ENCODE measurements around the gene PNPLA8.
"Not testable (repeated sequence)": the region's sequence is repeated elsewhere in the genome, so short reads cannot be mapped to it uniquely, and the experiment has no call there.

Gene PNPLA8

DNA sequence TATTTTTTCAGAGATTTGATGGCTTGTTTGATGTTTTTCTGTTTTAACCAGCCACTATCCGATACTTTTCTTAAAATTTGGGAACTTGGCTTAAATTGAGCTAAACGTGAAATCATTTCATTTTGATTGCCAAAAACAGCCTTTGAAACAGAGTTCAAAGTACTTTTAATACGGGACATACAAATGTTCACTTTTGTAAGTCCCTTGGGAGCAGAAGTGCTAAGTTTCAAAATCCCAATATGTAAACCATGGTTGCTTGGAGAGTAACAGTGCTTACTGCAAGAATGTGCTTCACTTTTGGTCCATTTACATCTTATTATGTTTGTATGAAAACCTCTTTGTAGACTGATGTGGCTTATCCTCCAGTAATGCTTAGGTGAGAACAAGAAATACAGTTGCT is 10.9 kb downstream of the PNPLA8 start:
- CTCF ChIA-PET: interaction anchor here (1.7 to 3.4 kb wide), 2 partner anchors 10 to 17 kb away, joined by 5 to 22 read pairs; partner anchors contain the start of gene PNPLA8
- H3K4me3 ChIP-seq (ENCODE audit: low read depth, low read length): no peak overlapping the region
- TF ChIP-seq, protein P1, sequence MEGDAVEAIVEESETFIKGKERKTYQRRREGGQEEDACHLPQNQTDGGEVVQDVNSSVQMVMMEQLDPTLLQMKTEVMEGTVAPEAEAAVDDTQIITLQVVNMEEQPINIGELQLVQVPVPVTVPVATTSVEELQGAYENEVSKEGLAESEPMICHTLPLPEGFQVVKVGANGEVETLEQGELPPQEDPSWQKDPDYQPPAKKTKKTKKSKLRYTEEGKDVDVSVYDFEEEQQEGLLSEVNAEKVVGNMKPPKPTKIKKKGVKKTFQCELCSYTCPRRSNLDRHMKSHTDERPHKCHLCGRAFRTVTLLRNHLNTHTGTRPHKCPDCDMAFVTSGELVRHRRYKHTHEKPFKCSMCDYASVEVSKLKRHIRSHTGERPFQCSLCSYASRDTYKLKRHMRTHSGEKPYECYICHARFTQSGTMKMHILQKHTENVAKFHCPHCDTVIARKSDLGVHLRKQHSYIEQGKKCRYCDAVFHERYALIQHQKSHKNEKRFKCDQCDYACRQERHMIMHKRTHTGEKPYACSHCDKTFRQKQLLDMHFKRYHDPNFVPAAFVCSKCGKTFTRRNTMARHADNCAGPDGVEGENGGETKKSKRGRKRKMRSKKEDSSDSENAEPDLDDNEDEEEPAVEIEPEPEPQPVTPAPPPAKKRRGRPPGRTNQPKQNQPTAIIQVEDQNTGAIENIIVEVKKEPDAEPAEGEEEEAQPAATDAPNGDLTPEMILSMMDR (IDR thresholded peaks at IDR 0.05; ENCODE audit: insufficient read depth, low read length, missing control alignments): no peak
- DNase-seq (ENCODE audit: low read depth, low spot score): no peak
- POLR2A ChIA-PET: no interaction called here

DNA sequence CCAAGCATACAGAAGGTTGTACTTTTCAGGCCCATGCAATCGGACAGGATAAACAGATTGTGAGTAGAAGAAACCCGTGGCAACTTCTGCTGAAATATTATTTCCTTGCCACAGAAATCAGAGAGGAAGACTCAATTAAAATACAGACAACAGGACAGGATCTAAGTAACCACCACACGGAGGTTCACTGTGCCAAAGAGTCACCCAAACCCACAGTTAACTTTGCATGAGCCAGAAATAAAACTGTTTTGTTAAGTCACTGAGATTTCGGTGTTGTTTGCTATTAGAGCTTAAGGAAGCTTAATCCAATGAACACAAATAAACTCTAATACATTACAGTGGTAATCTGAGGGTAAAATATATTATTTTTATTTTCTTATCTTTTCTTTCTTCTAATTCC is 14.0 kb downstream of the PNPLA8 start:
- no peak overlapping the region for H3K4me3 ChIP-seq (ENCODE audit: low read depth, low read length)
- TF ChIP-seq, protein P1 (IDR thresholded peaks at IDR 0.05; ENCODE audit: insufficient read depth, low read length, missing control alignments): no peak
- ChIA-PET POLR2A (no interaction called here), CTCF (interaction anchor here (3.4 kb wide), 1 partner anchor 14 kb away, joined by 22 read pairs; no protein-coding TSS in a partner anchor)
- no peak for DNase-seq (ENCODE audit: low read depth, low spot score)

DNA sequence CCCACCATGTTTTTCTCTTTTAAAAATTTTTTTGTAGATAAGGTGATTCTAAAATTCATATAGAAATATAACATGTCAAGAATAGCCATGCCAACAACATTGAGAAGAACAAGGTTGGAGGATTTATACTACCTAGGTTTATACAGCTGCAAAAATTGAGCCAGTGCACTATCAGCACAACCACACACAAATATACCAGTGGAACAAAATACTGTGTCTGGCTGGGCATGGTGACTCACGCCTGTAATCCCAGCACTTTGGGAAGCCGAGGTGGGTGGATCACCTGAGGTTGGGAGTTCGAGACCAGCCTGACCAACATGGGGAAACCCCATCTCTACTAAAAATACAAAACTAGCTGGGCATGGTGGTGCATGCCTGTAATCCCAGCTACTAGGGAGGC is 21.4 kb downstream of the PNPLA8 start:
- H3K4me3 ChIP-seq (ENCODE audit: low read depth, low read length); DNase-seq (ENCODE audit: low read depth, low spot score); POLR2A ChIA-PET: not testable (repeated sequence)
- CTCF ChIA-PET: interaction anchor here (1.3 kb wide), 1 partner anchor 9 kb away, joined by 5 read pairs; no protein-coding TSS in a partner anchor

DNA sequence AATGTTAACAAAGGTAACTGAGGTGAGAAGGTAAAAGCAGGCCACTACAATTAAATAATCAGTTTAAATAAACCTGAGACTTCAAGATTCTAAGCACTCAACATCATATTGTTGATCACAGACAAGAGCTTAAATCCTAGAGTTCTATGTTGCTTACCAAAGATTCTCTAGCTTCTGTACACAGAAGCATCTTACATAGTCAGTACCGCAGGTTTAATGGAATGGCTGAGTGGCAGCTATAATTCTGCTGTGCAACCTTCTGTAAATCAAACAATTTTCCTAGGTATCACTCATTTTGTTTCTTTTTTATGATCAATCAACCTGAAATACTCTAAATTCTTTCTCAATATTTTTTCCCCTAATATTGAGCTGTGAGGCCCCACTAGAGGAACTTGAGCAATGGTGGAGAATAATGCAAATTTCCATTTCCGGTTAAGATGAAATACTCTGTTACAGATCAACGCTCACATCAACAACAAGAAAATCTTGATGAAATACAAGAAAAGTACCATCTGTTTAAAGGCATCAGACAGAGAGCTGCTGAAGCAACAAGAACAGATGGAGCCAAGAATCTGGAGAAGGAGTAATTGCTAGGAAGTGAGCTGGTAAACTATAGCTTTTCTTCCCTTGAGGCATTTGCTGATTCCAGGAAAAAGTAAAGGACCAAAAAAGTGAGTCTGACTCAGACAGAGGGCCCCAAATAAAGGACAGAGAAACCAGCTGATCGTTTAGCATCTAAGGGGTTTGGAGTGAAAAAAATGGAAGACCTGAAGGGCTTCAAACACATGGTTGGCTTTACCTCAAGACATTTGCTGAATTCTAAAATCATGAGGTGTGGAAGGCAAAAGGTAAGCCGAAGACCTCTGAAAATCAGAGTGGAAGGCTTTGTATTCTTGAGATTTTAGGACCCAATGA is 22.6 kb downstream of the PNPLA8 start:
- H3K4me3 ChIP-seq (ENCODE audit: low read depth, low read length): no peak overlapping the region
- ChIA-PET CTCF (interaction anchor here (0.8 to 1.3 kb wide), 4 partner anchors 8 to 362 kb away, joined by 3 to 5 read pairs (median 3); no protein-coding TSS in a partner anchor), POLR2A (no interaction called here)
- TF ChIP-seq, protein P1 (IDR thresholded peaks at IDR 0.05; ENCODE audit: insufficient read depth, low read length, missing control alignments): no peak
- DNase-seq (ENCODE audit: low read depth, low spot score): no peak

DNA sequence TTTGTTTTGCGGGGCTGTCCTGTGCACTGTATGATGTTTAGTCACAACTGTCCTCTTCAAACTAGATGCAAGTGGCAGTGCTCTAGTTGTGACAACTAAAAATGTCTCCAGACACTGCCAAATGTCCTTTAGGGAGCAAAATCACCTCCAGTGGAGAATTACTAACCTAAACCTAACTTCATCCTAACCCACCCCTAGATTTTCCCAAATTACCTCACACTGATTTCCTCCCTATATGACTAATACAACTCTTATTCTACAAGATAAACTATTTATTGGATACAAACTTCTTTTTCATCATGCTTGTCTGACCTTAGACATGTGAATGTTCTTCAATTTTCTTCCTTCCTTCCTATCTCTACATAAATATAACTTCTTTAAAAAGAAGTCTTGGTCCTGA is 26.4 kb downstream of the PNPLA8 start:
- TF ChIP-seq, protein P1 (IDR thresholded peaks at IDR 0.05; ENCODE audit: insufficient read depth, low read length, missing control alignments): no peak
- POLR2A ChIA-PET: no interaction called here
- CTCF ChIA-PET: interaction anchor here (1.0 to 5.8 kb wide), 6 partner anchors 8 to 314 kb away, joined by 3 to 66 read pairs (median 28); partner anchors contain the start of gene PNPLA8
- DNase-seq (ENCODE audit: low read depth, low spot score): no peak
- no peak overlapping the region for H3K4me3 ChIP-seq (ENCODE audit: low read depth, low read length)

DNA sequence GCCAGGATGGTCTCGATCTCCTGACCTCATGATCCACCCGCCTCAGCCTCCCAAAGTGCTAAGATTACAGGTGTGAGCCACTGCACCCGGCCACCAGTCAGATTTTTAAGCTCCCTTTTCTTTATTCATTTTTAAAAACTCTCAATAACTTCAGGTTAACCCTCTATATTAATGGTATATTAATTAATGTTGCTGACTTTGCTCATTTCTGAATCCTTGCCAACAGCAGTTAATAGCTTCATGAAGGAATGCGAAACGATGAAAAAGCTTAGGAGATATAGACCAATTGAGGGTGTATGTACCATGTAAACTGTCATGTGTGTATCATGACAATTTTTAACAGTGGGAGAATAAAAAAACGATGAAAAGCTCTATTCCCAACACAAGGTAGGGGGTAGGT is 27.5 kb downstream of the PNPLA8 start:
- CTCF ChIA-PET: interaction anchor here (1.0 to 6.6 kb wide), 10 partner anchors 9 to 320 kb away, joined by 3 to 103 read pairs (median 23); partner anchors contain the start of gene PNPLA8
- POLR2A ChIA-PET: no interaction called here
- TF ChIP-seq, protein P1 (IDR thresholded peaks at IDR 0.05; ENCODE audit: insufficient read depth, low read length, missing control alignments): no peak
- DNase-seq (ENCODE audit: low read depth, low spot score): no peak
- no peak overlapping the region for H3K4me3 ChIP-seq (ENCODE audit: low read depth, low read length)

Measured in AG04449 (cell line).